Stomach (tissue), 9 donors: ENCODE data around the gene DHRS1. TPM values are rescaled to one million over a fixed set of nuclear protein-coding genes. Genes with fewer than 3 reads are reported as not detected.

Experiments used
- DNase-seq, 2 donors: peaks; one replicate each; pipeline versions ENCODE4 v3.0.0 to v3.0.0-alpha.2; 2013 to 2019
- H3K27ac ChIP-seq, 5 donors: fragments of 200-600 bp in 4 of 5; sonication (generic) in 4 of 5; one replicate each; pipeline ENCODE4 v1.5.1; 2013 to 2019; ENCODE audit warnings: mild to moderate bottlenecking in 1 of 5, moderate library complexity in 1 of 5
- H3K27me3 ChIP-seq, 3 donors: fragments of 200-600 bp; sonication (generic); one replicate each; pipeline ENCODE4 v1.5.1; 2017 to 2019; ENCODE audit warnings: mixed run types in 1 of 3
- H3K36me3 ChIP-seq, 4 donors: fragments of 200-600 bp; sonication (generic); 1 replicate in 3 of 4; 2 replicates in 1 of 4; pipeline ENCODE4 v1.5.1; 2016 to 2019
- H3K4me1 ChIP-seq, 4 donors: fragments of 200-600 bp; sonication (generic); one replicate each; pipeline ENCODE4 v1.5.1; 2016 to 2019
- H3K4me3 ChIP-seq, 4 donors: fragments of 200-600 bp; sonication (generic) in 3 of 4; one replicate each; pipeline ENCODE4 v1.5.1; 2016 to 2019; ENCODE audit warnings: mild to moderate bottlenecking in 1 of 4
- H3K9me3 ChIP-seq, 4 donors: fragments of 200-600 bp; sonication (generic); one replicate each; pipeline ENCODE4 v1.5.1; 2016 to 2019
- CTCF ChIP-seq, 7 experiments: fragments of 450-650 bp in 4 of 7; fragments of 200-600 bp in 3 of 7; sonication (generic) in 3 of 7; IDR thresholded peaks; one replicate each; pipeline ENCODE4 v1.5.1; 2016 to 2019; ENCODE audit warnings: antibody characterized with exemption in 7 of 7, control low read depth in 2 of 7, mild to moderate bottlenecking in 1 of 7
- EP300 ChIP-seq: sonication (generic); formaldehyde crosslinking; IDR thresholded peaks from one replicate; pipeline ENCODE4 v1.6.1; 2017; ENCODE audit warnings: antibody characterized with exemption
- POLR2A ChIP-seq, 4 donors: fragments of 450-650 bp; IDR thresholded peaks; one replicate each; pipeline ENCODE4 v1.6.1; 2016; ENCODE audit warnings: antibody characterized with exemption in 4 of 4, control low read depth in 2 of 4, mild to moderate bottlenecking in 1 of 4, moderate library complexity in 1 of 4
- POLR2AphosphoS5 ChIP-seq, 3 donors: sonication (generic); formaldehyde crosslinking; IDR thresholded peaks; one replicate each; pipeline ENCODE4 v1.6.1; 2016; ENCODE audit warnings: antibody characterized with exemption in 3 of 3
- WGBS, 5 donors: extraction: QIAGEN DNeasy Blood & Tissue Kit in 3 of 5; methylation state at CpG; one replicate each; pipeline versions ENCODE4 v1.1.5 to v1.1.7; 2013 to 2018; 5-methylcytosine and 5-hydroxymethylcytosine counted together
- intact Hi-C: fragments of 100-400 bp; cut with DNase I; formaldehyde crosslinking; loops from one replicate; pipeline ENCODE4 v1.15.1; 2023; ENCODE audit warnings: low total_unique reads
- polyA plus RNA-seq, 3 donors: library from polyadenylated mRNA; stranded (reverse); fragments of 200-250 nt; gene quantifications; one replicate each; pipeline ENCODE4 v1.2.3, GENCODE V29; 2013
- total RNA-seq, 5 donors: library from RNA; depleted of rRNA; stranded (reverse); fragments of >200 nt; gene quantifications; one replicate each; pipeline versions ENCODE4 v1.1.0 to v1.2.3, GENCODE V29; 2014 to 2016
- donor health status: healthy with polysubstance abuse.
- donor health status: Bipolar disorder and iron deficiency.
- donor health status: healthy.

DHRS1 gene
- total and polyA plus RNA-seq, 8 donors = 5.3 to 71.9 (median 25.1) TPM

- peak within 1 kb of the TSS; percentile 60 to 99 (median 77) for H3K4me3 ChIP-seq
- no peaks in the 10 kb centered on the region for H3K9me3 ChIP-seq
- peaks cover 28 to 39% (median 37%) of the 10 kb centered on the region in 4 donors for H3K36me3 ChIP-seq
- peak; percentile 90 to 98 for DNase-seq
- no peaks in the 10 kb centered on the region for H3K27me3 ChIP-seq
- peaks cover 9 to 54% (median 26%) of the 10 kb centered on the region in 4 donors for H3K4me1 ChIP-seq
- H3K27ac ChIP-seq = peak within 1 kb of the TSS; percentile 91 to 99 (median 98)
- TF ChIP-seq POLR2AphosphoS5 (IDR thresholded peaks at IDR 0.05) (peak; percentile 75 to 95 (median 89)), POLR2A (IDR thresholded peaks at IDR 0.05) (peak in 1 of 4 donors; percentile 7), CTCF (IDR thresholded peaks at IDR 0.05) (peak in 5 of 7 experiments; percentile 57 to 75 (median 62)), EP300 (no peak)
- intact Hi-C loops = no loop called here
- 0 to 5% (median 0%) methylated on average over 9 to 61 of the region's 61 CpGs for WGBS, 5 donors
Measured at GRCh38 chr14:24271134-24271833, 28.3 kb downstream of the DHRS1 start, which contains the start of gene RABGGTA. RABGGTA (minus strand) TSS chr14:24271597; CDS start chr14:24271115, 482 bp downstream.

- WGBS, 5 donors = 7 to 20% (median 11%) methylated on average over 6 to 13 of the region's 13 CpGs
Measured at GRCh38 chr14:24270537-24271133, 28.9 kb downstream of the DHRS1 start.

DNA sequence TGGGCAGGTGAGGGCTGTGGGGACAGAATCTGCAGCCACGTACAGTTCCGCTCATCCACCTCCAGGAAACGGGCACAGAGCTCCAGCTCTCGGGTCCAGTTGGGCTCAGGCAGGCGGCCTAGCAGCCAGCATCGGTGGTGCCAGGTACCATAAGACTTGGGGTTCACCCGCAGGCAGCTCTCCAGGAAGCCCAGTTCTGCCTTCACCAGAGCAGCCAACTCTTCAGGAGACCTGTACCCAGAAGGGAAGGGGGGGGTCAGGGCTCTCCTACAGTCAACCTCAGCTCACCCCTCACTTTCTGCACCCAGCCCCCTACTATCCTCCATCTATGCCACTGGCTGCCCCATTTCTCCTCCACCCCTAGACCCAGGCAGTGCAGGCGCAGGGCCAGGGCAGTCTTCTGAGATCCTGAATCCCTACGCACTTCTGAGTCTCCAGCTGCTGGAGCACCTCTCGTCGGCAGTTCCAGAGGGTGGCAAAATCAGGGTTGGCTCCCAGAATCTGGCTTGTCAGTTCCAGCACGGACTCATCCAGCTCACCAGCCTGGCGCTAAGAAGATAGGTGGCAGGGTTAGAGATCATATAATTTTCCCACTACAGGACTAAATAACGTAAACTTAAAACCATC is 29.6 kb downstream of the DHRS1 start:
- H3K9me3 ChIP-seq = no peaks in the 10 kb centered on the region
- peaks cover 30 to 51% (median 50%) of the 10 kb centered on the region in 4 donors for H3K36me3 ChIP-seq
- H3K27ac ChIP-seq = peak overlapping the region in 1 of 5 donors; percentile 94
- intact Hi-C loops = no loop called here
- H3K27me3 ChIP-seq = no peaks in the 10 kb centered on the region
- H3K4me3 ChIP-seq = peak overlapping the region in 1 of 4 donors; percentile 71
- DNase-seq = no peak
- 94 to 97% (median 95%) methylated on average over 9 to 14 of the region's 14 CpGs for WGBS, 5 donors
- TF ChIP-seq EP300 = no peak
- no peak for TF ChIP-seq POLR2A (IDR thresholded peaks at IDR 0.05)
- TF ChIP-seq CTCF (IDR thresholded peaks at IDR 0.05) = no peak
- TF ChIP-seq POLR2AphosphoS5 (IDR thresholded peaks at IDR 0.05) = no peak
- H3K4me1 ChIP-seq = peaks cover 9 to 44% (median 26%) of the 10 kb centered on the region in 4 donors

More at GRCh38 chr14:24270537-24271133, 28.9 kb downstream of the DHRS1 start:
- intact Hi-C loops = no loop called here
- H3K27ac ChIP-seq = peak overlapping the region; percentile 91 to 99 (median 98)
- no peaks in the 10 kb centered on the region for H3K9me3 ChIP-seq
- peaks cover 9 to 50% (median 26%) of the 10 kb centered on the region in 4 donors for H3K4me1 ChIP-seq
- H3K4me3 ChIP-seq = peak overlapping the region; percentile 60 to 99 (median 77)
- TF ChIP-seq EP300 (no peak), CTCF (IDR thresholded peaks at IDR 0.05) (no peak), POLR2AphosphoS5 (IDR thresholded peaks at IDR 0.05) (no peak), POLR2A (IDR thresholded peaks at IDR 0.05) (no peak)
- no peaks in the 10 kb centered on the region for H3K27me3 ChIP-seq
- peak in 1 of 2 donors; percentile 25 for DNase-seq
- peaks cover 30 to 45% (median 44%) of the 10 kb centered on the region in 4 donors for H3K36me3 ChIP-seq

- H3K9me3 ChIP-seq = no peaks in the 10 kb centered on the region
- DNase-seq = no peak
- H3K27ac ChIP-seq = no peak overlapping the region
- H3K36me3 ChIP-seq = peaks cover 30 to 57% (median 55%) of the 10 kb centered on the region in 4 donors
- TF ChIP-seq POLR2A (IDR thresholded peaks at IDR 0.05) (no peak), CTCF (IDR thresholded peaks at IDR 0.05) (no peak), EP300 (no peak), POLR2AphosphoS5 (IDR thresholded peaks at IDR 0.05) (no peak)
- peaks cover 9 to 37% (median 25%) of the 10 kb centered on the region in 4 donors for H3K4me1 ChIP-seq
- intact Hi-C loops = no loop called here
- no peak overlapping the region for H3K4me3 ChIP-seq
- WGBS, 5 donors = 94 to 98% (median 96%) methylated on average over 6 to 8 of the region's 8 CpGs
- no peaks in the 10 kb centered on the region for H3K27me3 ChIP-seq
Measured at GRCh38 chr14:24269368-24269767, 30.2 kb downstream of the DHRS1 start.
